Cardiac muscle cell (in vitro differentiated cells and primary cell): ENCODE measurements around the gene TATDN3. TPM values are rescaled to one million over a fixed set of nuclear protein-coding genes. Genes with fewer than 3 reads are reported as not detected.

Experiments used
- DNase-seq, 2 donors: peaks; one replicate each; pipeline versions ENCODE4 v3.0.0 to v3.0.0-alpha.2; 2010 to 2017; ENCODE audit warnings: low read depth in 1 of 2, low spot score in 1 of 2
- H3K27ac ChIP-seq: fragments of 200-600 bp; sonication (generic); 2 replicates; pipeline ENCODE4 v1.5.1; 2016
- H3K27me3 ChIP-seq: fragments of 200-600 bp; sonication (generic); 2 replicates; pipeline ENCODE4 v1.6.0; 2016; ENCODE audit warnings: control low read depth
- H3K36me3 ChIP-seq: fragments of 200-600 bp; sonication (generic); 2 replicates; pipeline ENCODE4 v1.5.1; 2016; ENCODE audit warnings: control low read depth
- H3K4me1 ChIP-seq: fragments of 200-600 bp; sonication (generic); 2 replicates; pipeline ENCODE4 v1.8.1; 2017; ENCODE audit warnings: low read depth, mild to moderate bottlenecking, mixed run types
- H3K4me3 ChIP-seq: fragments of 200-600 bp; sonication (generic); 2 replicates; pipeline ENCODE4 v1.5.1; 2016; ENCODE audit warnings: mild to moderate bottlenecking
- H3K9me3 ChIP-seq: fragments of 200-600 bp; sonication (generic); 2 replicates; pipeline ENCODE4 v1.5.1; 2017; ENCODE audit warnings: low read depth, mild to moderate bottlenecking, control low read depth
- polyA plus RNA-seq: library from polyadenylated mRNA; unstranded; fragments of >200 nt; fragmentation: Nextera tagmentation; extraction: Ambion mirVana; gene quantifications from 2 replicates; pipeline ENCODE4 v1.2.1, GENCODE V29; 2016
- total RNA-seq: library from RNA; depleted of rRNA; stranded (reverse); fragments of >200 nt; gene quantifications from 2 replicates; pipeline ENCODE4 v1.2.3, GENCODE V29; 2016
- TF ChIP-seq, protein P1 (sequence below): IDR thresholded peaks from 2 replicates; pipeline ENCODE4 v1.5.1; 2012; ENCODE audit warnings: low read depth, mild to moderate bottlenecking, low read length

Gene TATDN3
- total and polyA plus RNA-seq, 2 experiments from 2014 or later = 18.5 to 26.4 TPM

DNA sequence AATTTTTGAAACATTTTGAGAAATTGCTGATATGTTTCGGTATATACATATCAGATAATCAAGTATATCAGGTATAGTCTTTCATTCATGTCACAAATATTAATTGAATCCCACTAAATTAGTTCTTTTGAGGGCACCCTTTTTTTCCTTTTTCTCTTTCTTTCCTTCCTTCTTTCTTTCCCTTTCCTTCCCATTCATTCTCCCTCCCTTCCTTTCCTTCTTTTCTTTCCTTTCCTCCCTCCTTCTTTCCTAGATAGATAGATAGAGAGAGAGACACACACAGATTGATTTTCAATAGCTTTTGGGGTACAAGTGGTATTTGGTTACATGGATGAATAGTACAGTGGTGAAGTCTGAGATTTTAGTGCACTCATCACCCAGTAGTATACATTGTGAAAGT, 5.8 kb upstream of the TATDN3 start:
- TF ChIP-seq, protein P1, sequence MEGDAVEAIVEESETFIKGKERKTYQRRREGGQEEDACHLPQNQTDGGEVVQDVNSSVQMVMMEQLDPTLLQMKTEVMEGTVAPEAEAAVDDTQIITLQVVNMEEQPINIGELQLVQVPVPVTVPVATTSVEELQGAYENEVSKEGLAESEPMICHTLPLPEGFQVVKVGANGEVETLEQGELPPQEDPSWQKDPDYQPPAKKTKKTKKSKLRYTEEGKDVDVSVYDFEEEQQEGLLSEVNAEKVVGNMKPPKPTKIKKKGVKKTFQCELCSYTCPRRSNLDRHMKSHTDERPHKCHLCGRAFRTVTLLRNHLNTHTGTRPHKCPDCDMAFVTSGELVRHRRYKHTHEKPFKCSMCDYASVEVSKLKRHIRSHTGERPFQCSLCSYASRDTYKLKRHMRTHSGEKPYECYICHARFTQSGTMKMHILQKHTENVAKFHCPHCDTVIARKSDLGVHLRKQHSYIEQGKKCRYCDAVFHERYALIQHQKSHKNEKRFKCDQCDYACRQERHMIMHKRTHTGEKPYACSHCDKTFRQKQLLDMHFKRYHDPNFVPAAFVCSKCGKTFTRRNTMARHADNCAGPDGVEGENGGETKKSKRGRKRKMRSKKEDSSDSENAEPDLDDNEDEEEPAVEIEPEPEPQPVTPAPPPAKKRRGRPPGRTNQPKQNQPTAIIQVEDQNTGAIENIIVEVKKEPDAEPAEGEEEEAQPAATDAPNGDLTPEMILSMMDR = no peak
- Histone ChIP-seq H3K36me3 (peaks cover 36% of the 10 kb centered on the region), H3K27me3 (no peaks in the 10 kb centered on the region), H3K4me3 (no peak overlapping the region), H3K4me1 (peaks cover 5% of the 10 kb centered on the region), H3K27ac (no peak overlapping the region), H3K9me3 (no peaks in the 10 kb centered on the region)
- no peak for DNase-seq

DNA sequence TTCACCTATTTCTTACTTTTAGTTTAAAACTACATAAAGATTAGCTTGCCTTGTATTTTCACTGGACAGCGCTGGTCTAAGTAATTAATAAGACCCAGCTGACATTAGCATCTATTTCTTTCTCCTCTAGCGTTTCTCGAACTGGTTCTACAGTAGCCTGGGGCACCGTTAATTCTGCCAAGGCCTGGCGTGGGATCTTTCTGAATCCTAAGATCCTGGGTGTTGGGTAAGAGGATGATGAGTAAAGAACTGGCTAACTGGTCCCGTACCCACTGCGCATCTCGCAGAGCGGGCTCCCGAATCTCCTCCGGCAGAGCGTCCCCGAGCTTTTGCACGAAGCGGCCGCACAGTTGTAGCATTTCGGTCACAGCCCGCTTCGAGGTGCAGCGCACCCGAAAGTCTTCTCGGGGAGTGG, 426 bp upstream of the TATDN3 start:
- TF ChIP-seq, protein P1 = no peak
- H3K4me3 ChIP-seq = peak overlapping the region; percentile 79
- no peaks in the 10 kb centered on the region for H3K27me3 ChIP-seq
- no peaks in the 10 kb centered on the region for H3K9me3 ChIP-seq
- H3K27ac ChIP-seq = no peak overlapping the region
- DNase-seq = peak in 1 of 2 donors; percentile 78
- peaks cover 6% of the 10 kb centered on the region for H3K4me1 ChIP-seq
- peaks cover 8% of the 10 kb centered on the region for H3K36me3 ChIP-seq

- peak overlapping the region; percentile 79 for H3K4me3 ChIP-seq
- TF ChIP-seq, protein P1 = no peak
- no peaks in the 10 kb centered on the region for H3K27me3 ChIP-seq
- H3K36me3 ChIP-seq = peaks cover 10% of the 10 kb centered on the region
- H3K4me1 ChIP-seq = peaks cover 6% of the 10 kb centered on the region
- peak overlapping the region; percentile 89 for H3K27ac ChIP-seq
- no peak for DNase-seq
- no peaks in the 10 kb centered on the region for H3K9me3 ChIP-seq
These were observed 758 bp downstream of the TATDN3 start for GRCh38 chr1:212792396-212792908.

DNA sequence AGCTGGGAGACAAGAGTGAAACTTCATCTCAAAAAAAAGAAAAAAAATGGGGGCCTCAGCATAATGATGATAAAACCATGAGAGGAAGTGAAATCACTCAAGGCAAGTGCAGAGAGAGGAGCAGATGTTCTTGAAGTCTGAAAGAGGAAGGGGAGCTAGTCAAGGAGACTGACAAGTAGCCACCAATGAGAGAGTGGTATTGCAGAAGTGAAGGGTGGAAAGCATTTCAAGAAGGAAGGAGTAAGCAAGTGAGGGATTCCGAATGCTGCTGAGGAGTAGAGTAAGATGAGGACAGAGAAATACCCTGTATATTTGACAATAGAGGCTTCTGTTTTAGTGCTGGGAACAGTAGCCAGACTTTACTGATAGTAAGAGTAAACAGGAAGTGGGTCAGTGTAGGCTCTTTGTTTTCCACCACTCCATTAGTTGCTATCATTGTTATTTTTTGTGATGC, 2.9 kb downstream of the TATDN3 start:
- DNase-seq = peak in 1 of 2 donors; percentile 32
- no peaks in the 10 kb centered on the region for H3K27me3 ChIP-seq
- no peak overlapping the region for H3K4me3 ChIP-seq
- peaks cover 14% of the 10 kb centered on the region for H3K36me3 ChIP-seq
- H3K4me1 ChIP-seq = peaks cover 6% of the 10 kb centered on the region
- no peak overlapping the region for H3K27ac ChIP-seq
- no peaks in the 10 kb centered on the region for H3K9me3 ChIP-seq
- TF ChIP-seq, protein P1 = no peak

DNA sequence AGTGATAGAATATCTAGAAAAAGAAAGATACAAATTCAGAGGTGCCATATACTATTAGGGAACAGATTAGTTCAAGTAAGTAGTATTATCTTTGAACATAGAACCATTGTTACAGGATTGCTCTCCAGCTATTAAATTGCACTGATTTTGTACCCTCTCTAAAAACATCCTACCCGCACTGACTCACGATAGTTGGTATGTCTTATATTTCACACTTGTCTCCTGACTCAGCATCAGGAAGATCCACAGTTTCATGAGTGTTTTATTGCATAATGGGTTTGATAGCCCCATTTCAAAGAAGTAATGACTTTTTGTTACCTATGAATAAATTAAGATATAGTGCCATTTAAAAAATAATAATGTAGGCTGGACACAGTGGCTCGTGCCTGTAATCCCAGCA, 6.0 kb downstream of the TATDN3 start:
- no peaks in the 10 kb centered on the region for H3K9me3 ChIP-seq
- H3K27me3 ChIP-seq = no peaks in the 10 kb centered on the region
- TF ChIP-seq, protein P1 = no peak
- no peak overlapping the region for H3K4me3 ChIP-seq
- DNase-seq = peak in 1 of 2 donors; percentile 3
- H3K27ac ChIP-seq = no peak overlapping the region
- H3K4me1 ChIP-seq = no peaks in the 10 kb centered on the region
- peaks cover 21% of the 10 kb centered on the region for H3K36me3 ChIP-seq

DNA sequence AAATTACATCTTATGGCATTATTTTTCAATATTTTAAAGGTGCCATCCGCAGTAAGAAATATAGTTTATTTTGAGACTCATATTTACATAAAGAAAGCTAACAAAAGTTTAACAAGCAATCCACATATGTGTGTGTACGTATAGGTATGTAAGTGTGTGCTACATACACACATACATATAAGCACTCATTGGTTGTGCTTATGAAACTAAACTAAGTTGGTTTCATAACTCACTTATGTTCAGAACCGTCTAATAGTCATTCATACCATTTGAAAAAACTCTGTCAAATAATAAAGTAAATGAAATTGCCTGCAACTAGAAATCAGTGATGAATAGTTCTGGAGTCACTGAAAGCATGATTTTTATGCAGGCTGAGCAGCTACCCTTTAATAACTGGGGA, 14.1 kb downstream of the TATDN3 start:
- Histone ChIP-seq H3K36me3 (peaks cover 20% of the 10 kb centered on the region), H3K4me3 (no peak overlapping the region), H3K9me3 (no peaks in the 10 kb centered on the region), H3K27me3 (no peaks in the 10 kb centered on the region), H3K4me1 (no peaks in the 10 kb centered on the region), H3K27ac (no peak overlapping the region)
- DNase-seq = no peak
- TF ChIP-seq, protein P1 = no peak
